ENCODE results near the gene ZNF235.

The ZNF235 gene

GRCh38 chr19:44278181-44278690 is 26.6 kb downstream of the ZNF235 start:
- no peak for TF ChIP-seq GATA2 (IDR thresholded peaks at IDR 0.05; ENCODE audit: low read depth, low read length)
- no peak for TF ChIP-seq GATA3 (IDR thresholded peaks at IDR 0.05; ENCODE audit: low read depth, low read length)

- no peak for TF ChIP-seq GATA3 (IDR thresholded peaks at IDR 0.05; ENCODE audit: low read depth, low read length)
- TF ChIP-seq GATA2 (IDR thresholded peaks at IDR 0.05; ENCODE audit: low read depth, low read length), result no peak
Measured at GRCh38 chr19:44277331-44277730, 27.5 kb downstream of the ZNF235 start.

- no peak for TF ChIP-seq GATA2 (IDR thresholded peaks at IDR 0.05; ENCODE audit: low read depth, low read length)
- TF ChIP-seq GATA3 (IDR thresholded peaks at IDR 0.05; ENCODE audit: low read depth, low read length), result no peak
Measured at GRCh38 chr19:44260695-44261446, 44.0 kb downstream of the ZNF235 start.

GRCh38 chr19:44260343-44260681 is 44.5 kb downstream of the ZNF235 start:
- no peak for TF ChIP-seq GATA2 (IDR thresholded peaks at IDR 0.05; ENCODE audit: low read depth, low read length)
- no peak for TF ChIP-seq GATA3 (IDR thresholded peaks at IDR 0.05; ENCODE audit: low read depth, low read length)

GRCh38 chr19:44258835-44259413 is 45.9 kb downstream of the ZNF235 start:
- TF ChIP-seq GATA2 (IDR thresholded peaks at IDR 0.05; ENCODE audit: low read depth, low read length) (no peak), GATA3 (IDR thresholded peaks at IDR 0.05; ENCODE audit: low read depth, low read length) (no peak)

- TF ChIP-seq GATA2 (IDR thresholded peaks at IDR 0.05; ENCODE audit: low read depth, low read length) (no peak), GATA3 (IDR thresholded peaks at IDR 0.05; ENCODE audit: low read depth, low read length) (no peak)
Measured at GRCh38 chr19:44258136-44258535, 46.7 kb downstream of the ZNF235 start.

GRCh38 chr19:44255705-44256411 is 49.0 kb downstream of the ZNF235 start:
- TF ChIP-seq GATA3 (IDR thresholded peaks at IDR 0.05; ENCODE audit: low read depth, low read length), result no peak
- TF ChIP-seq GATA2 (IDR thresholded peaks at IDR 0.05; ENCODE audit: low read depth, low read length), result no peak

GRCh38 chr19:44254496-44254895 is 50.3 kb downstream of the ZNF235 start:
- TF ChIP-seq GATA3 (IDR thresholded peaks at IDR 0.05; ENCODE audit: low read depth, low read length) (no peak), GATA2 (IDR thresholded peaks at IDR 0.05; ENCODE audit: low read depth, low read length) (no peak)

GRCh38 chr19:44236384-44236783 is 68.4 kb downstream of the ZNF235 start:
- no peak for TF ChIP-seq GATA2 (IDR thresholded peaks at IDR 0.05; ENCODE audit: low read depth, low read length)
- TF ChIP-seq GATA3 (IDR thresholded peaks at IDR 0.05; ENCODE audit: low read depth, low read length), result no peak

Data from SH-SY5Y (cell line).